Measurements from ENCODE around the gene TAF12.
A peak's percentile ranks its signal among the peaks of the same experiment; 100 is the strongest.

The TAF12 gene

GRCh38 chr1:28668956-28669723 is 26.3 kb upstream of the TAF12 start:
- Histone ChIP-seq H3K4me1 (ENCODE audit: low read length) (peaks cover 5% of the 10 kb centered on the region), H3K27me3 (replicated peaks; ENCODE audit: insufficient read depth, low read length) (no peaks in the 10 kb centered on the region), H3K36me3 (replicated peaks; ENCODE audit: insufficient read depth, low read length) (no peaks in the 10 kb centered on the region), H4K20me1 (ENCODE audit: insufficient read depth, low read length) (no peaks in the 10 kb centered on the region), H3K79me2 (ENCODE audit: low read length) (peaks cover 48% of the 10 kb centered on the region), H3K9me3 (replicated peaks; ENCODE audit: insufficient read depth, low read length) (no peaks in the 10 kb centered on the region), H3K27ac (ENCODE audit: low read length) (peak overlapping the region; percentile 83), H2AFZ (ENCODE audit: low read length) (peak overlapping the region; percentile 69), H3F3A (ENCODE audit: insufficient read depth, low read length) (peaks cover 14% of the 10 kb centered on the region), H3K4me3 (ENCODE audit: low read length) (peak overlapping the region; percentile 88), H3K4me2 (ENCODE audit: low read depth, low read length) (peak overlapping the region; percentile 73), H3K9ac (ENCODE audit: low read length) (peak overlapping the region; percentile 90), H3K9me2 (replicated peaks; ENCODE audit: insufficient read depth, low read length) (no peaks in the 10 kb centered on the region)
- no peak for TF ChIP-seq EZH2 (optimal IDR thresholded peaks at IDR 0.05; ENCODE audit: low read depth, low read length)
- TF ChIP-seq EZH2phosphoT487 (IDR thresholded peaks at IDR 0.05; ENCODE audit: low read length), result no peak
- TF ChIP-seq CTCF (IDR thresholded peaks at IDR 0.05; ENCODE audit: low read length), result no peak
- DNase-seq, result peak; percentile 74

- DNase-seq, result peak; percentile 93
- H3K9me3 ChIP-seq (replicated peaks; ENCODE audit: insufficient read depth, low read length), result no peaks in the 10 kb centered on the region
- H3K4me1 ChIP-seq (ENCODE audit: low read length), result peaks cover 5% of the 10 kb centered on the region
- H3K36me3 ChIP-seq (replicated peaks; ENCODE audit: insufficient read depth, low read length), result no peaks in the 10 kb centered on the region
- no peaks in the 10 kb centered on the region for H3K9me2 ChIP-seq (replicated peaks; ENCODE audit: insufficient read depth, low read length)
- peak within 1 kb of the TSS; percentile 77 for H3K4me2 ChIP-seq (ENCODE audit: low read depth, low read length)
- H4K20me1 ChIP-seq (ENCODE audit: insufficient read depth, low read length), result no peaks in the 10 kb centered on the region
- peaks cover 14% of the 10 kb centered on the region for H3F3A ChIP-seq (ENCODE audit: insufficient read depth, low read length)
- peak within 1 kb of the TSS; percentile 83 for H3K27ac ChIP-seq (ENCODE audit: low read length)
- no peaks in the 10 kb centered on the region for H3K27me3 ChIP-seq (replicated peaks; ENCODE audit: insufficient read depth, low read length)
- H3K4me3 ChIP-seq (ENCODE audit: low read length), result peak within 1 kb of the TSS; percentile 88
- peak within 1 kb of the TSS; percentile 100 for H2AFZ ChIP-seq (ENCODE audit: low read length)
- no peak for TF ChIP-seq CTCF (IDR thresholded peaks at IDR 0.05; ENCODE audit: low read length)
- TF ChIP-seq EZH2phosphoT487 (IDR thresholded peaks at IDR 0.05; ENCODE audit: low read length), result no peak
- TF ChIP-seq EZH2 (optimal IDR thresholded peaks at IDR 0.05; ENCODE audit: low read depth, low read length), result no peak
- H3K79me2 ChIP-seq (ENCODE audit: low read length), result peaks cover 40% of the 10 kb centered on the region
- peak within 1 kb of the TSS; percentile 90 for H3K9ac ChIP-seq (ENCODE audit: low read length)
Measured at GRCh38 chr1:28668191-28668955, 25.5 kb upstream of the TAF12 start, which contains the start of gene GMEB1. Gene GMEB1 (plus strand): TSS chr1:28668784. CDS start chr1:28683613, 14,829 bp downstream.

GRCh38 chr1:28666806-28667205 is 23.9 kb upstream of the TAF12 start:
- Histone ChIP-seq H3K4me2 (ENCODE audit: low read depth, low read length) (no peak overlapping the region), H3K4me1 (ENCODE audit: low read length) (peaks cover 5% of the 10 kb centered on the region), H2AFZ (ENCODE audit: low read length) (no peak overlapping the region), H3K27ac (ENCODE audit: low read length) (no peak overlapping the region), H3K9me2 (replicated peaks; ENCODE audit: insufficient read depth, low read length) (no peaks in the 10 kb centered on the region), H3K9ac (ENCODE audit: low read length) (no peak overlapping the region), H3K27me3 (replicated peaks; ENCODE audit: insufficient read depth, low read length) (no peaks in the 10 kb centered on the region), H3K4me3 (ENCODE audit: low read length) (no peak overlapping the region), H3K9me3 (replicated peaks; ENCODE audit: insufficient read depth, low read length) (no peaks in the 10 kb centered on the region), H3F3A (ENCODE audit: insufficient read depth, low read length) (peaks cover 14% of the 10 kb centered on the region), H3K36me3 (replicated peaks; ENCODE audit: insufficient read depth, low read length) (no peaks in the 10 kb centered on the region), H4K20me1 (ENCODE audit: insufficient read depth, low read length) (no peaks in the 10 kb centered on the region), H3K79me2 (ENCODE audit: low read length) (peaks cover 33% of the 10 kb centered on the region)
- TF ChIP-seq CTCF (IDR thresholded peaks at IDR 0.05; ENCODE audit: low read length), result no peak
- TF ChIP-seq EZH2phosphoT487 (IDR thresholded peaks at IDR 0.05; ENCODE audit: low read length), result no peak
- no peak for TF ChIP-seq EZH2 (optimal IDR thresholded peaks at IDR 0.05; ENCODE audit: low read depth, low read length)
- no peak for DNase-seq

Measured in MM.1S (cell line).